DND-41 (cell line): ENCODE measurements around the gene CYYR1.

Experiments used
- EZH2 ChIP-seq: IDR thresholded peaks from 3 replicates; pipeline ENCODE4 v1.6.1; 2012; ENCODE audit warnings: borderline replicate concordance, low read depth, mild to moderate bottlenecking, moderate library complexity, low read length, inconsistent platforms; ENCODE audit not compliant: severe bottlenecking
- TF ChIP-seq, protein P1 (sequence below): IDR thresholded peaks from 2 replicates; pipeline ENCODE4 v1.5.1; 2012; ENCODE audit warnings: borderline replicate concordance, low read length, moderate library complexity, mild to moderate bottlenecking; ENCODE audit not compliant: poor library complexity, severe bottlenecking; ENCODE audit errors: extremely low read depth

DNA sequence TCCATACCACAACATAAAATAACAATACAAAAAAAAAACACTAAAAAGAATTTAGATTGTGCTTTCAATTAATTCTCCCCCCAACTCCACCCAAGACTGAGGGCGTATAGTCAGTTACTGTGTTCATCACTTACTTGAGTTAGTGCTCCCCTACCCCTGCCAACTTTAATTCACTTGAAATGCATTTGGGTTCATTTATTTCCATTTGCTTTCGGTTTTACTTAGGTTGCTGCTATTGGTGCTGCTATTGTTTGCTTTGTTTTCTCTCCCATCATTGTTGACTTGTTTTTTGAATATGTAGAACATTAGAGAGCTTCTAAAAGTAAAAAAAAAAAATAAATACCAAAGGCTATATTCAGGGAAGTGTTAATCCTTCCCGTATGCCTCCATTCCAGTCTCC, 10.7 kb upstream of the CYYR1 start:
- TF ChIP-seq, protein P1, sequence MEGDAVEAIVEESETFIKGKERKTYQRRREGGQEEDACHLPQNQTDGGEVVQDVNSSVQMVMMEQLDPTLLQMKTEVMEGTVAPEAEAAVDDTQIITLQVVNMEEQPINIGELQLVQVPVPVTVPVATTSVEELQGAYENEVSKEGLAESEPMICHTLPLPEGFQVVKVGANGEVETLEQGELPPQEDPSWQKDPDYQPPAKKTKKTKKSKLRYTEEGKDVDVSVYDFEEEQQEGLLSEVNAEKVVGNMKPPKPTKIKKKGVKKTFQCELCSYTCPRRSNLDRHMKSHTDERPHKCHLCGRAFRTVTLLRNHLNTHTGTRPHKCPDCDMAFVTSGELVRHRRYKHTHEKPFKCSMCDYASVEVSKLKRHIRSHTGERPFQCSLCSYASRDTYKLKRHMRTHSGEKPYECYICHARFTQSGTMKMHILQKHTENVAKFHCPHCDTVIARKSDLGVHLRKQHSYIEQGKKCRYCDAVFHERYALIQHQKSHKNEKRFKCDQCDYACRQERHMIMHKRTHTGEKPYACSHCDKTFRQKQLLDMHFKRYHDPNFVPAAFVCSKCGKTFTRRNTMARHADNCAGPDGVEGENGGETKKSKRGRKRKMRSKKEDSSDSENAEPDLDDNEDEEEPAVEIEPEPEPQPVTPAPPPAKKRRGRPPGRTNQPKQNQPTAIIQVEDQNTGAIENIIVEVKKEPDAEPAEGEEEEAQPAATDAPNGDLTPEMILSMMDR: no peak
- TF ChIP-seq EZH2: no peak
